ENCODE results near the gene MSX1. TPM values are rescaled to one million over a fixed set of nuclear protein-coding genes. Genes with fewer than 3 reads are reported as not detected.

Gene MSX1
- total RNA-seq, 1 donor from 2014 or later: 0.33 TPM

GRCh38 chr4:4890574-4891255 is 31.2 kb downstream of the MSX1 start:
- ATAC-seq (no peak), DNase-seq (ENCODE audit: low spot score) (peak; percentile 14)

GRCh38 chr4:4893721-4894120 is 34.3 kb downstream of the MSX1 start:
- DNase-seq (ENCODE audit: low spot score): peak; percentile 5
- ATAC-seq: no peak

- DNase-seq (ENCODE audit: low spot score): no peak
- no peak for ATAC-seq
Observed at GRCh38 chr4:4899202-4899925, 39.9 kb downstream of the MSX1 start.

- no peak for ATAC-seq
- no peak for DNase-seq (ENCODE audit: low spot score)
Observed at GRCh38 chr4:4901877-4902276, 42.4 kb downstream of the MSX1 start.

GRCh38 chr4:4912155-4912554 is 52.7 kb downstream of the MSX1 start:
- ATAC-seq: no peak
- DNase-seq (ENCODE audit: low spot score): no peak

- ATAC-seq: no peak
- no peak for DNase-seq (ENCODE audit: low spot score)
Observed at GRCh38 chr4:4913147-4913561, 53.7 kb downstream of the MSX1 start.

Other genes with a start within 250 kb of the MSX1 start
- not detected for gene CYTL1, start 159.8 kb downstream of the MSX1 start, total RNA-seq
- gene STK32B, start 191.8 kb downstream of the MSX1 start, total RNA-seq: 0.25 TPM